ENCODE results near the gene OVOL3.

OVOL3 gene

DNA sequence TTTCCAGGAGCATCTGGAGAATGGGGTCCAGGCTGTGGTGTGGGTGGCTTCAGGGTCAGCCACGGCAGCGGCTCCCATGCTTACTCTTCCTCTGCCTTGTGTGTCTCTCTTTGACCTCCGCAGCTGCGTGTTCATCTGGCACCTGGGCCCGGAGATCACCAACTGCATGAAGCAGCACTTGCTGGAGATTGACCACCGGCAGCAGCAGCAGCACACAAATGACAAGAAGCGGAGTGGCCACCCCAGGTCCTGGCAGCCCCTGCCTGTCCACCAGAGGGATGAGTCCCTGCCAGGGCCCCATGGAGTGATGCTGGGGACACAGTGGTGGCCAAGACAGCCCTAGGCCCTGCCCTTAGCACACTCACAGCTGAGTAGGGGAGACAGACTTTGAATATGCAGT is 18.4 kb upstream of the OVOL3 start:
- TF ChIP-seq, protein P1, sequence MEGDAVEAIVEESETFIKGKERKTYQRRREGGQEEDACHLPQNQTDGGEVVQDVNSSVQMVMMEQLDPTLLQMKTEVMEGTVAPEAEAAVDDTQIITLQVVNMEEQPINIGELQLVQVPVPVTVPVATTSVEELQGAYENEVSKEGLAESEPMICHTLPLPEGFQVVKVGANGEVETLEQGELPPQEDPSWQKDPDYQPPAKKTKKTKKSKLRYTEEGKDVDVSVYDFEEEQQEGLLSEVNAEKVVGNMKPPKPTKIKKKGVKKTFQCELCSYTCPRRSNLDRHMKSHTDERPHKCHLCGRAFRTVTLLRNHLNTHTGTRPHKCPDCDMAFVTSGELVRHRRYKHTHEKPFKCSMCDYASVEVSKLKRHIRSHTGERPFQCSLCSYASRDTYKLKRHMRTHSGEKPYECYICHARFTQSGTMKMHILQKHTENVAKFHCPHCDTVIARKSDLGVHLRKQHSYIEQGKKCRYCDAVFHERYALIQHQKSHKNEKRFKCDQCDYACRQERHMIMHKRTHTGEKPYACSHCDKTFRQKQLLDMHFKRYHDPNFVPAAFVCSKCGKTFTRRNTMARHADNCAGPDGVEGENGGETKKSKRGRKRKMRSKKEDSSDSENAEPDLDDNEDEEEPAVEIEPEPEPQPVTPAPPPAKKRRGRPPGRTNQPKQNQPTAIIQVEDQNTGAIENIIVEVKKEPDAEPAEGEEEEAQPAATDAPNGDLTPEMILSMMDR (IDR thresholded peaks at IDR 0.05), result no peak

DNA sequence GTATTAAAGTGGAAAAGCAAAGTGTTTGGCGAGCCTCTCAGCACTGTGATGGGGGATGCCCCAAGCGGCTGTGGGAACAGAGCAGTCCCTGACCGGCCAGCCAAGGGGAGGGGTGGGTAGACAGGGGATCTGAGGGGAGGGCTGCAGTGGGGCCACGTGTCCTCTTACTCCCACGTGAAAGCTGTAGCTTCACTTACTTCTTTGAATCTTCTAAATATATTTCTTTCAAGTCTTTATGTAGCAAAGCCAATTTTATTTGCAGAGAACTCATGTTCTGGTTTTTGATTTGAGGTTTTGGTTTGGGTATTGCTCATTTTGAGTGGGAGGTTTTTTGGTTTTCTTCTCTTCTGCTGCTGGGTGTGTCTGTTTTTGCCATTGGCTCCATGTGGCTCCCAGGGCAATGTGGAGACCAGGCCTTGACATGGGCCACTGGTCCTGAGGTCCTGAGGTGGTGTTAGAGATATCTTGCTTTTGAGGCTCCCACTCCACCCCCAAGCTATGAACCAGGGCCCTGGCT is 17.7 kb upstream of the OVOL3 start:
- TF ChIP-seq, protein P1 (IDR thresholded peaks at IDR 0.05), result no peak

DNA sequence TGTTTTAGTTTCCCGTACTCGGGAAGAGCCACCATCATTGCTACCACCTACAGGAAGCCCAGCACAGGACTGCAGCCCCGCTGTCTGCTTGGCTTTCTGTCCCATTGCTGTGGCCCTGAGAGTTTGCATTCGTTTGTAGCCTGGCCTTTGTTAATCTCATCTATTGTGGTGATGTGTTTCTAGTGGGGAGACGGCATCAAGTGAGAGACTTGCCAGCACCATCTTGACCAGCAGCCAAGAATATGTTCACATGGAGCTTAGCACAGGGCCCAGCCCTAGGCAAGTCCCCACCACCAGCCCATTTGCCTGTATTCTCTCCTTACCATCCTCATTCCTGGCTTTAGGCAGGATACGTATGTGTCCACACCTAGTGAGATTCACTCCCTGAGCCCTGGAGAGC is 17.3 kb upstream of the OVOL3 start:
- TF ChIP-seq, protein P1 (IDR thresholded peaks at IDR 0.05), result no peak

DNA sequence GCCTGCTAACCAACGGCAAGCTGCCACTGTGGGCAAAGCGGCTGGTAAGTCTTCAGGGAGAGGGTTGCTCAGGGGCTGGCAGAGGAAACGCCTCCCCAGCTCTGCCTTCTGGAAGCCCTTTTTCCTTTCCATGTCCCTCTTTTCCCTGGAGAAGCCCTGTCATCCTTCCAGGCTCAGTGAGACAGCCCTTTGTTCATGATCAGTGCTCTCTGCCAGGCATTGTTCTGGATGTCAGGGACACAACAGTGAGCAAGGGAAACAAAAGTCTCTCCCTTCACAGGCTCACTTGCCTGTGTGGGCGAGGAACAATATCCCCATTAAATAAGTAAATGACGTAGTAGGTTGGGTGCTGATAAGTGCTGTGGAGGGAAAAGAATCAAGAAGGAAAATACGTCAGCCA is 13.9 kb upstream of the OVOL3 start:
- TF ChIP-seq, protein P1 (IDR thresholded peaks at IDR 0.05), result no peak

DNA sequence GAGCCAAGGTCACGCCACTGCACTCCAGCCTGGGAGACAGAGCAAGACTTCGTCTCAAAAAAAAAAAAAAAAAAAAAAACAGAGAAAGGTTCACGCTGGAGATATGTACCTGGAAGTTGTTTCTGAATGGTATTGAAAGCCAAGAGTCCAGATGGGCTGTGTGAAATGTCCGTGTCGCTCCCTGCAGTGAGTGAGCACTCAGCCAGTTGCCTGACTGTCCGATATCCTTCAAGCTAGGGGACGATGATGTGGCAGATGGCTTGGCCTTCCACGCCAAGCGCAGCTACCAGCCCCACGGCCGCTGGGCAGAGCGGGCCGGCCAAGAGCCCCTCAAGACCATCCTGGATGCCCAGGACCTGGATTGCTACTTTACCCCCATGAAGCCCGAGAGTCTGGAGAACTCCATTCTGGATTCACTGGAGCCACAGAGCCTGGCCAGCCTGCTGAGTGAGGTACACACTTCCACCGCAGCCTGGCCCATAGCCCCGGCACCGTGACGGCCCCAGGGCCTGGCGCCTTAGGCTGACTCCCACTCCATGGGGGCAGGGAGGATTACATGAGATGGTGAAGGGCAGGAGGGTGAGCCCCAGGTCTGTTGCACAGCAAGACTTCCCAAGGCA is 11.7 kb upstream of the OVOL3 start:
- TF ChIP-seq, protein P1 (IDR thresholded peaks at IDR 0.05), result no peak

DNA sequence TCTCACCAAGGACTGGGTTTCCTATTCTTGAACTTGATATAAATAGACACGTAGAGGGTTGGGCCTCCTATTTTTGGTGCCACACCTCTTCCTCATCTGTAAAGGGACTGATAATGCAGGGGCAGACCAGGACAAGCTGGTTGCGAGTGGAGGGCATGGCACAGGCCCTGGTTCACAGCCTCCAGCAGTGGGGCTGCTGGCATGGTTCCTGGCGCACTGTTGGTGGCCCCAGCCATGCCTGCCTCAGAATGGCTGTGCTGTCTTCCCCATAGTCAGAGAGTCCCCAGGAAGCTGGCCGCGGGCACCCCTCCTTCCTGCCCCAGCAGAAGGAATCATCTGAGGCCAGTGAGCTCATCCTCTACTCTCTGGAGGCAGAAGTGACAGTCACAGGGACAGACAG is 10.5 kb upstream of the OVOL3 start:
- TF ChIP-seq, protein P1 (IDR thresholded peaks at IDR 0.05), result no peak

DNA sequence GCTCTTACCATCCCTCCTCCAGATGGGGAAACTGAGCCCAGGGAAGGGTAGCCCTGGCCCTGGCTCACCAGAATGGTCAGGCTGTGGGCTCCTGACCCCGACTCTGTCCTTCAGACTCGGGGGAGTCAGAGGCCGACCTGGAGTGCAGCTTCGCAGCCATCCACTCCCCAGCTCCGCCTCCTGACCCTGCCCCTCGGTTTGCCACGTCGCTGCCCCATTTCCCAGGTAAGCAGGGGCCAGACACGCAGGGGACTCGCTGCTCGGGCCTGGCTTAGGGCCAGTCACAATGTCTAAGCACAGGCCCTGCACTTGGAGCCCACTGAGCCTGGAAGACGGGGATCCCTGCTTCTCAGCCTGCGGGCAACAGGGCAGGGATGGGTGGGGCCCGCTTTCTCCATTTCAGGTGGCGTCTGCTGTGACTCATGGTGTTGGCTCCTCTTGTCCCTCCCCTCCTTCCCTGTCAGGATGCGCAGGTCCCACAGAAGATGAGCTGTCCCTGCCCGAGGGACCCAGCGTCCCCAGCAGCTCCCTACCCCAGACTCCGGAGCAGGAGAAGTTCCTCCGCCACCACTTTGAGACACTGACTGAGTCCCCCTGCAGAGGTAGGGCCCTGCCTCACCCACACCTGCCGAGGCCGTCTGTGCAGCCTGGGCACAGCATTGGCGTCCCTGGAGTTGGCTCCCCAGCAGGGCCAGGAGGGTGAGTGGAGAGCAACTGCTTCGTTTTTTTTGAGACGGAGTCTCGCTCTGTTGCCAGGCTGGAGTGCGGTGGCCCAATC is 9.2 kb upstream of the OVOL3 start:
- TF ChIP-seq, protein P1 (IDR thresholded peaks at IDR 0.05), result no peak
